LNCaP clone FGC (cell line): ENCODE results near the gene RPAP2.

Experiments used
- DNase-seq: peaks from one replicate; pipeline ENCODE4 v3.0.0-alpha.2; 2011; ENCODE audit warnings: low read depth
- H3K4me3 ChIP-seq: 2 replicates; pipeline ENCODE4 v1.5.1; 2011; ENCODE audit warnings: mild to moderate bottlenecking, low read depth, low read length, control low read depth
- CTCF ChIP-seq: IDR thresholded peaks from 2 replicates; pipeline ENCODE4 v1.5.1; 2012; ENCODE audit warnings: mild to moderate bottlenecking; ENCODE audit not compliant: control insufficient read depth, insufficient read depth; ENCODE audit errors: extremely low read depth

RPAP2 gene

DNA sequence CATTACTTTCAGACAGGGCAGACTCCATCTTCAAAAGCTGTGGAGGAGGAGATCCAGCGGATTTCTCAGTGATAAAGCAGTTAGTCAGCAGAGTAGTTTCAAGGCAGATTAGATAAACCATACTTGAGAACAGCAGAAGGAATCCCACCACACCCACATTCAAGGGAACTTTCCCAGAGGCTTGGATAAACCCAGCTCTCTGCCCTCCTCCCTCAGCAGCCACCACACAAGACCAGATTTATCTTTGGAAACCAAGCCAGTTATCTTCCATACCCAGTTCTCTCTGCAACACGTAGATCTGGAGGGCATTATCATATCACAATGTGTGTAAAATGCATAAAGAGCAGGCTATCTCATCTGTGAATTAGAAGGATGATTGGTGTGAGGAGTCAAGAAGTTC lies 147.7 kb downstream of the RPAP2 start:
- DNase-seq, result no peak
- TF ChIP-seq CTCF, result no peak
- no peak overlapping the region for H3K4me3 ChIP-seq

- TF ChIP-seq CTCF, result no peak
- H3K4me3 ChIP-seq, result no peak overlapping the region
- DNase-seq, result no peak
These were observed 148.3 kb downstream of the RPAP2 start for GRCh38 chr1:92447033-92447681.

DNA sequence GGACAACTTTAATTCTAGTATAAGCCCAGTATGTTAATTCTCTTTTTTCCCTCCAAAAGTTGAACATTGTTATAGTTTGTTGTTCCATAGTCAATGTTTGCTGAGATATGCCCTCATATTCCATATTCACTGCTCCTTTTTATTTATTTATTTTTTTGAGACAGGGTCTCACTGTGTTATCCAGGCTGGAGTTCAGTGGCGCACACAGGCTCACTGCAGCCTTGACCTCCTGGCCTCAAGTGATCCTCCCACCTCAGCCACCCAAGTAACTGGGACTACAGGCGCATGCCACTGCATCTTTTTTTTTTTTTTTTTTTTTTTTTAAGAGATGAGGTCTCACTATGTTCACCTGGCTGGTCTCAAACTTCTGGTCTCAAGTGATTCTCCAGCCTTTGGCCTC lies 149.1 kb downstream of the RPAP2 start:
- no peak overlapping the region for H3K4me3 ChIP-seq
- DNase-seq, result no peak
- no peak for TF ChIP-seq CTCF
